Measurements from ENCODE around the gene AGK.
"Not testable (repeated sequence)": the region's sequence is repeated elsewhere in the genome, so short reads cannot be mapped to it uniquely, and the experiment has no call there.

DNA sequence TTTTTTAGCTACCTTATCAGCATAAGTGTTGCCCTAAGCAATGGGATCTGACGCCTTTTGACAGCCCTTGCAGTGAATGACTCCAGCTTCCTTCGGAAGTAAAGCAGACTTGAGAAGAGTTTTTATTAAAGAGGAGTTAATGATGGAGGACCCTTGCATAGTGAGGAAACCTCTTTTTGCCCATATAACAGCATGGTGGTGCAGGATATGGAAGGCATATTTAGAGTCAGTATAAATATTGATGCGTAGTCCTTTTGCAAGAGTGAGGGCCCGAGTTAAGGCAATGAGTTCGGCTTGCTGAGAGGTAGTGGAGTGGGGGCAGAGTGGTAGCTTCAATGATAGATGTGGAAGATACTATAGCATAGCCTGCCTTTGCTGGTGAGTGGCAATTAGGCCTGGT, 28.7 kb downstream of the AGK start:
- TF ChIP-seq POLR2A (IDR thresholded peaks at IDR 0.05), result not testable (repeated sequence)
- TF ChIP-seq, protein P1, sequence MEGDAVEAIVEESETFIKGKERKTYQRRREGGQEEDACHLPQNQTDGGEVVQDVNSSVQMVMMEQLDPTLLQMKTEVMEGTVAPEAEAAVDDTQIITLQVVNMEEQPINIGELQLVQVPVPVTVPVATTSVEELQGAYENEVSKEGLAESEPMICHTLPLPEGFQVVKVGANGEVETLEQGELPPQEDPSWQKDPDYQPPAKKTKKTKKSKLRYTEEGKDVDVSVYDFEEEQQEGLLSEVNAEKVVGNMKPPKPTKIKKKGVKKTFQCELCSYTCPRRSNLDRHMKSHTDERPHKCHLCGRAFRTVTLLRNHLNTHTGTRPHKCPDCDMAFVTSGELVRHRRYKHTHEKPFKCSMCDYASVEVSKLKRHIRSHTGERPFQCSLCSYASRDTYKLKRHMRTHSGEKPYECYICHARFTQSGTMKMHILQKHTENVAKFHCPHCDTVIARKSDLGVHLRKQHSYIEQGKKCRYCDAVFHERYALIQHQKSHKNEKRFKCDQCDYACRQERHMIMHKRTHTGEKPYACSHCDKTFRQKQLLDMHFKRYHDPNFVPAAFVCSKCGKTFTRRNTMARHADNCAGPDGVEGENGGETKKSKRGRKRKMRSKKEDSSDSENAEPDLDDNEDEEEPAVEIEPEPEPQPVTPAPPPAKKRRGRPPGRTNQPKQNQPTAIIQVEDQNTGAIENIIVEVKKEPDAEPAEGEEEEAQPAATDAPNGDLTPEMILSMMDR (IDR thresholded peaks at IDR 0.05), result not testable (repeated sequence)

Measured in lower leg skin (tissue), 3 donors.